ENCODE data around the gene EYA2.

EYA2 gene

DNA sequence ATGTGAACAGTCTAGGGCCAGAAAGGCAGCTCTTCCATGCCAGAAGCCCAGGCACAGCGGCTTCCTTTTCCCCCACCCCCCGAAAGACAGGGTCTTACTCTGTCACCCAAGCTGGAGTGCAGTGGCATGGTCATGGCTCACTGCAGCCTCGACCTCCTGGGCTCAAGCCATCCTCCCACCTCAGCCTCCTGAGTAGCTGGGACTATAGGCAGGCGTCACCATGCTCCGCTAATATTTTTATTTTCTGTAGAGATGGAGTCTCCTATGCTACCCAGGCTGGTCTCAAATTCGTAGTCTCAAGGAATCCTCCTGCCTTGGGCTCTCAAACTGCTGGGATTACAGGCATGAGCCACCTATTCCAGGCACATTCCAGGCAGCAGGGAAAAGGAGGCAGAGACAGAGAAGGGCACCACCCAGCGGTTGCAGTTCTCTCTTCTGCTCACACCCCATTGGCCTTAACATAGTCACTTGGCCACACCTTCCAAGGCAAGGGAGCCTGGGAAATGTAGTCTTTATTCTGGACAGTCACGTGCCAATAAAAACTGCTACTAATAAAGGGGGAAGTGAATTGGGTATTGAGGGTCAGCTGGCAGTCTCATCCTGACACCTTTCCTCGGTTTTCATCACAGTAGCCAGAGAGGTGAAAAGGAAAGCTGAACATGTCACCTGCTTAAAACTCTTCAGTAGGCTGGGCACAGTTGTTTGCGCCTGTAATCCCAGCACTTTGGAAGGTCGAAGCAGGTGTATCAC, 255.9 kb downstream of the EYA2 start:
- intact Hi-C loops (cut with DNase I; ENCODE audit: low total_unique reads): no loop called here
- Histone ChIP-seq H3K4me3 (no peak overlapping the region), H3K27ac (no peak overlapping the region), H3K4me1 (no peaks in the 10 kb centered on the region), H3K27me3 (peaks cover 0 to 3% of the 10 kb centered on the region in 2 donors), H3K9me3 (no peaks in the 10 kb centered on the region), H3K36me3 (no peaks in the 10 kb centered on the region)
- DNase-seq: peak; percentile 66 to 81
- TF ChIP-seq, protein P1, sequence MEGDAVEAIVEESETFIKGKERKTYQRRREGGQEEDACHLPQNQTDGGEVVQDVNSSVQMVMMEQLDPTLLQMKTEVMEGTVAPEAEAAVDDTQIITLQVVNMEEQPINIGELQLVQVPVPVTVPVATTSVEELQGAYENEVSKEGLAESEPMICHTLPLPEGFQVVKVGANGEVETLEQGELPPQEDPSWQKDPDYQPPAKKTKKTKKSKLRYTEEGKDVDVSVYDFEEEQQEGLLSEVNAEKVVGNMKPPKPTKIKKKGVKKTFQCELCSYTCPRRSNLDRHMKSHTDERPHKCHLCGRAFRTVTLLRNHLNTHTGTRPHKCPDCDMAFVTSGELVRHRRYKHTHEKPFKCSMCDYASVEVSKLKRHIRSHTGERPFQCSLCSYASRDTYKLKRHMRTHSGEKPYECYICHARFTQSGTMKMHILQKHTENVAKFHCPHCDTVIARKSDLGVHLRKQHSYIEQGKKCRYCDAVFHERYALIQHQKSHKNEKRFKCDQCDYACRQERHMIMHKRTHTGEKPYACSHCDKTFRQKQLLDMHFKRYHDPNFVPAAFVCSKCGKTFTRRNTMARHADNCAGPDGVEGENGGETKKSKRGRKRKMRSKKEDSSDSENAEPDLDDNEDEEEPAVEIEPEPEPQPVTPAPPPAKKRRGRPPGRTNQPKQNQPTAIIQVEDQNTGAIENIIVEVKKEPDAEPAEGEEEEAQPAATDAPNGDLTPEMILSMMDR (IDR thresholded peaks at IDR 0.05): peak; percentile 53 to 64

DNA sequence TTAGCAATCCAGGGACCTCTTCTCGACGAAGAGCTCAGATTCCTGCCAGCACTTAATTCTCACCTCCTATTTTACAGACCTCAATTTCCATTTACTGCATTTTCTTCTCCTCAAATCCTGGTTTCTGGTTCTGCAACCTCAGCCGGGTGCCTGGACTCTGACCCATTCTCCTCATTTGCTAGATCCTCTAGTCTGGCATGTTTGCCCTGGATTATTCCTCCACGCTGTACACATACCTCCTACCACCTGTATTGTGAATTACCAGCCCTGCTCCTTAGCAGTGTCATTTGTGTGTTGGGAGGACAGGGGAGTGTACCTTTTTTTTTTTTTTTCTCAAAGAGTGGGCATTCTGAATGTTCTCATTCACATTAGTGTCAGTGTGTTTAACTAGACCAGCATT, 257.4 kb downstream of the EYA2 start:
- TF ChIP-seq, protein P1 (IDR thresholded peaks at IDR 0.05): no peak
- Histone ChIP-seq H3K27me3 (no peaks in the 10 kb centered on the region), H3K9me3 (no peaks in the 10 kb centered on the region), H3K27ac (no peak overlapping the region), H3K36me3 (no peaks in the 10 kb centered on the region), H3K4me3 (no peak overlapping the region), H3K4me1 (no peaks in the 10 kb centered on the region)
- intact Hi-C loops (cut with DNase I; ENCODE audit: low total_unique reads): no loop called here
- no peak for DNase-seq

- no peak for DNase-seq
- no peaks in the 10 kb centered on the region for H3K9me3 ChIP-seq
- H3K36me3 ChIP-seq: no peaks in the 10 kb centered on the region
- intact Hi-C loops (cut with DNase I; ENCODE audit: low total_unique reads): no loop called here
- H3K4me3 ChIP-seq: no peak overlapping the region
- H3K27ac ChIP-seq: no peak overlapping the region
- H3K4me1 ChIP-seq: no peaks in the 10 kb centered on the region
- TF ChIP-seq, protein P1 (IDR thresholded peaks at IDR 0.05): no peak
- no peaks in the 10 kb centered on the region for H3K27me3 ChIP-seq
Measured at GRCh38 chr20:47154089-47154488, 259.4 kb downstream of the EYA2 start.

GRCh38 chr20:47156301-47157137, 261.9 kb downstream of the EYA2 start:
- Histone ChIP-seq H3K4me1 (no peaks in the 10 kb centered on the region), H3K4me3 (no peak overlapping the region), H3K27me3 (no peaks in the 10 kb centered on the region), H3K27ac (no peak overlapping the region), H3K36me3 (no peaks in the 10 kb centered on the region), H3K9me3 (no peaks in the 10 kb centered on the region)
- DNase-seq: no peak
- TF ChIP-seq, protein P1 (IDR thresholded peaks at IDR 0.05): no peak
- intact Hi-C loops (cut with DNase I; ENCODE audit: low total_unique reads): no loop called here

- TF ChIP-seq, protein P1 (IDR thresholded peaks at IDR 0.05): no peak
- DNase-seq: no peak
- Histone ChIP-seq H3K27ac (no peak overlapping the region), H3K4me3 (no peak overlapping the region), H3K36me3 (no peaks in the 10 kb centered on the region), H3K9me3 (no peaks in the 10 kb centered on the region), H3K4me1 (no peaks in the 10 kb centered on the region), H3K27me3 (no peaks in the 10 kb centered on the region)
- intact Hi-C loops (cut with DNase I; ENCODE audit: low total_unique reads): no loop called here
Measured at GRCh38 chr20:47159166-47159565, 264.5 kb downstream of the EYA2 start.

Data from tibial artery (tissue), 4 donors.